GM21381 (cell line): ENCODE results near the gene ITPR3.

ENCODE experiments used
- ATAC-seq: cut with Tn5 transposase; IDR thresholded peaks from one replicate; pipeline ENCODE4 v1.9.1; 2021; ENCODE audit warnings: mild to moderate bottlenecking, moderate library complexity; ENCODE audit not compliant: unreplicated experiment

Gene ITPR3

GRCh38 chr6:33695451-33695887, 74.3 kb downstream of the ITPR3 start:
- ATAC-seq, result no peak

GRCh38 chr6:33696076-33696475, 75.0 kb downstream of the ITPR3 start:
- no peak for ATAC-seq

GRCh38 chr6:33696548-33697518, 75.7 kb downstream of the ITPR3 start:
- ATAC-seq, result no peak

GRCh38 chr6:33697845-33698244, 76.7 kb downstream of the ITPR3 start:
- no peak for ATAC-seq

GRCh38 chr6:33698494-33698893, 77.4 kb downstream of the ITPR3 start:
- no peak for ATAC-seq

- no peak for ATAC-seq
Observed at GRCh38 chr6:33699131-33699530, 78.0 kb downstream of the ITPR3 start.

- no peak for ATAC-seq
Observed at GRCh38 chr6:33699739-33700138, 78.6 kb downstream of the ITPR3 start.

- ATAC-seq, result no peak
Observed at GRCh38 chr6:33700391-33701050, 79.4 kb downstream of the ITPR3 start.

- ATAC-seq, result no peak
Observed at GRCh38 chr6:33702345-33702977, 81.3 kb downstream of the ITPR3 start.

GRCh38 chr6:33704215-33705066, 83.3 kb downstream of the ITPR3 start:
- no peak for ATAC-seq

- no peak for ATAC-seq
Observed at GRCh38 chr6:33705268-33705885, 84.3 kb downstream of the ITPR3 start.

GRCh38 chr6:33705955-33706725, 85.0 kb downstream of the ITPR3 start:
- ATAC-seq, result no peak

- ATAC-seq, result no peak
Observed at GRCh38 chr6:33707771-33708170, 86.6 kb downstream of the ITPR3 start.

GRCh38 chr6:33708516-33709204, 87.5 kb downstream of the ITPR3 start:
- ATAC-seq, result no peak

GRCh38 chr6:33709605-33710295, 88.6 kb downstream of the ITPR3 start:
- ATAC-seq, result no peak

- no peak for ATAC-seq
Observed at GRCh38 chr6:33710296-33711121, 89.4 kb downstream of the ITPR3 start.
